Hematopoietic multipotent progenitor cell treated with erythropoietin and hydrocortisone succinate and interleukin-3 and kit ligand, for 4 days (in vitro differentiated cells): ENCODE results near the gene SLC35B4.
"Not testable (repeated sequence)": the region's sequence is repeated elsewhere in the genome, so short reads cannot be mapped to it uniquely, and the experiment has no call there.

Experiments
- DNase-seq: peaks from one replicate; pipeline ENCODE4 v3.0.0-alpha.2; 2015

Gene SLC35B4

GRCh38 chr7:134330974-134331373 is 14.2 kb upstream of the SLC35B4 start:
- no peak for DNase-seq

- no peak for DNase-seq
These were observed 13.1 kb upstream of the SLC35B4 start for GRCh38 chr7:134329614-134330346.

- DNase-seq: no peak
These were observed 12.2 kb upstream of the SLC35B4 start for GRCh38 chr7:134328900-134329299.

- peak; percentile 85 for DNase-seq
These were observed 11.2 kb upstream of the SLC35B4 start for GRCh38 chr7:134327896-134328295.

GRCh38 chr7:134324107-134324506 is 7.4 kb upstream of the SLC35B4 start:
- DNase-seq: no peak

- no peak for DNase-seq
These were observed 3.5 kb upstream of the SLC35B4 start for GRCh38 chr7:134320201-134320600.

GRCh38 chr7:134318443-134318842 is 1.7 kb upstream of the SLC35B4 start:
- DNase-seq: no peak

GRCh38 chr7:134317434-134317833 is 704 bp upstream of the SLC35B4 start:
- no peak for DNase-seq

GRCh38 chr7:134315679-134316538 is 821 bp downstream of the SLC35B4 start:
- DNase-seq: peak; percentile 42

- DNase-seq: no peak
These were observed 3.2 kb downstream of the SLC35B4 start for GRCh38 chr7:134313543-134313942.

- no peak for DNase-seq
These were observed 4.0 kb downstream of the SLC35B4 start for GRCh38 chr7:134312717-134313116.

GRCh38 chr7:134311807-134312206 is 4.9 kb downstream of the SLC35B4 start:
- no peak for DNase-seq

GRCh38 chr7:134308548-134308947 is 8.2 kb downstream of the SLC35B4 start:
- no peak for DNase-seq

GRCh38 chr7:134307320-134307719 is 9.4 kb downstream of the SLC35B4 start:
- no peak for DNase-seq

- no peak for DNase-seq
These were observed 14.6 kb downstream of the SLC35B4 start for GRCh38 chr7:134302120-134302519.

- DNase-seq: no peak
These were observed 15.1 kb downstream of the SLC35B4 start for GRCh38 chr7:134301592-134301991.

- DNase-seq: no peak
These were observed 15.7 kb downstream of the SLC35B4 start for GRCh38 chr7:134300988-134301387.

GRCh38 chr7:134298902-134299683 is 17.6 kb downstream of the SLC35B4 start:
- DNase-seq: no peak

GRCh38 chr7:134297489-134297888 is 19.2 kb downstream of the SLC35B4 start:
- DNase-seq: no peak

- DNase-seq: not testable (repeated sequence)
These were observed 20.7 kb downstream of the SLC35B4 start for GRCh38 chr7:134295982-134296381.

GRCh38 chr7:134293002-134293740 is 23.6 kb downstream of the SLC35B4 start:
- DNase-seq: no peak

GRCh38 chr7:134290286-134290685 is 26.4 kb downstream of the SLC35B4 start:
- no peak for DNase-seq

GRCh38 chr7:134289841-134290240 is 26.9 kb downstream of the SLC35B4 start:
- no peak for DNase-seq
